K562 (cell line): ENCODE data around the gene NCF2. TPM values are rescaled to one million over a fixed set of nuclear protein-coding genes. Genes with fewer than 3 reads are reported as not detected.

Source experiments
- CEBPZ ChIP-seq: fragments of 150-350 bp; IDR thresholded peaks from 2 replicates; pipeline ENCODE4 v1.6.1; 2014; ENCODE audit warnings: low read depth, mild to moderate bottlenecking, low read length, borderline replicate concordance
- CHAMP1 ChIP-seq: fragments of 450-650 bp; IDR thresholded peaks from 2 replicates; pipeline ENCODE4 v1.6.1; 2016; ENCODE audit warnings: mild to moderate bottlenecking
- CREB1 ChIP-seq, 2 experiments: sonication (generic) in 1 of 2; formaldehyde crosslinking in 1 of 2; IDR thresholded peaks; 2 replicates each; pipeline versions ENCODE4 v1.6.1 to v1.8.0; 2012 to 2022; ENCODE audit warnings: inconsistent platforms in 1 of 2, mild to moderate bottlenecking in 1 of 2, missing genetic modification reagents in 1 of 2, moderate library complexity in 1 of 2
- E2F3 ChIP-seq: fragments of 250-450 bp; sonication (Bioruptor Pico); IDR thresholded peaks from 2 replicates; pipeline ENCODE4 v1.4.0; 2020; ENCODE audit warnings: mild to moderate bottlenecking
- FOXP4 ChIP-seq: sonication (generic); formaldehyde crosslinking; IDR thresholded peaks from 2 replicates; pipeline ENCODE4 v1.8.0; 2022; ENCODE audit warnings: mild to moderate bottlenecking, missing genetic modification reagents, borderline replicate concordance
- HDAC6 ChIP-seq: IDR thresholded peaks from 2 replicates; pipeline ENCODE4 v1.6.1; 2012; ENCODE audit warnings: low read depth, mild to moderate bottlenecking, control low read depth, inconsistent platforms, low read length, moderate library complexity
- HDAC8 ChIP-seq: fragments of 450-650 bp; IDR thresholded peaks from 2 replicates; pipeline ENCODE4 v1.6.1; 2016; ENCODE audit warnings: mild to moderate bottlenecking, missing genetic modification characterization, moderate library complexity, missing compliant biosample characterization
- KAT2B ChIP-seq: IDR thresholded peaks from one replicate; pipeline ENCODE4 v1.6.1; 2012; ENCODE audit warnings: low read depth, mild to moderate bottlenecking, control low read depth, inconsistent platforms, low read length, moderate library complexity
- KDM5B ChIP-seq: fragments of 200-600 bp; sonication (generic); IDR thresholded peaks from 2 replicates; pipeline ENCODE4 v1.6.1; 2012; ENCODE audit warnings: low read depth, mild to moderate bottlenecking, moderate library complexity, low read length, control low read depth, inconsistent platforms; ENCODE audit not compliant: insufficient replicate concordance
- MEF2D ChIP-seq: conservative IDR thresholded peaks from 2 replicates; pipeline ENCODE4 v1.6.1; 2016; ENCODE audit warnings: low read depth, missing genetic modification characterization, missing compliant biosample characterization
- PHF8 ChIP-seq: fragments of 200-600 bp; sonication (generic); IDR thresholded peaks from 2 replicates; pipeline ENCODE4 v1.6.1; 2012; ENCODE audit warnings: mixed run types, mild to moderate bottlenecking, inconsistent platforms, low read length, moderate library complexity, borderline replicate concordance
- POLR2B ChIP-seq: fragments of 450-650 bp; IDR thresholded peaks from 2 replicates; pipeline ENCODE4 v1.6.1; 2018; ENCODE audit warnings: low read depth; ENCODE audit not compliant: partially characterized antibody
- PTBP1 ChIP-seq: fragments of 200-400 bp; formaldehyde crosslinking; IDR thresholded peaks from 2 replicates; pipeline ENCODE4 v1.6.1; 2017; ENCODE audit warnings: low read depth, low read length
- RAD21 ChIP-seq, 2 experiments: fragments of 250-450 bp in 1 of 2; fragments of 450-650 bp in 1 of 2; sonication (Bioruptor Pico) in 1 of 2; formaldehyde crosslinking in 1 of 2; IDR thresholded peaks in 1 of 2; conservative IDR thresholded peaks in 1 of 2; 2 replicates each; pipeline versions ENCODE4 v1.4.0 to v1.8.0; 2020 to 2022; ENCODE audit warnings: mild to moderate bottlenecking in 2 of 2, moderate library complexity in 1 of 2
- RAD51 ChIP-seq: fragments of 450-650 bp; IDR thresholded peaks from 2 replicates; pipeline ENCODE4 v1.7.1; 2016; ENCODE audit warnings: low read depth, mild to moderate bottlenecking, borderline replicate concordance
- RUNX1 ChIP-seq: sonication (generic); IDR thresholded peaks from 2 replicates; pipeline ENCODE4 v1.6.1; 2016; ENCODE audit warnings: antibody characterized with exemption, low read depth
- SIN3A ChIP-seq, 2 experiments: fragments of 150-350 bp in 1 of 2; IDR thresholded peaks; 2 replicates each; pipeline ENCODE4 v1.6.1; 2011 to 2016; ENCODE audit warnings: borderline replicate concordance in 2 of 2, low read depth in 2 of 2, low read length in 2 of 2, mild to moderate bottlenecking in 2 of 2, moderate library complexity in 2 of 2; ENCODE audit not compliant: control insufficient read depth in 1 of 2
- ZBTB17 ChIP-seq: fragments of 450-650 bp; formaldehyde crosslinking; IDR thresholded peaks from 2 replicates; pipeline ENCODE4 v1.4.0; 2020; ENCODE audit warnings: mild to moderate bottlenecking
- polyA plus RNA-seq, 8 experiments: library from polyadenylated mRNA; depleted of rRNA in 4 of 8; stranded (reverse) in 5 of 8; unstranded in 3 of 8; fragments of >200 nt; fragmentation: Nextera tagmentation in 2 of 8; fragmentation: Illumina TruSeq in 1 of 8; extraction: Ambion mirVana in 2 of 8; extraction: Trizol in 1 of 8; gene quantifications; 2 replicates each; pipeline versions ENCODE4 v1.2.1 to v1.2.3, GENCODE V29; 2011 to 2014; ENCODE audit warnings: inconsistent platforms in 1 of 8, missing spikeins in 1 of 8
- total RNA-seq, 7 experiments: library from RNA; depleted of rRNA in 6 of 7; stranded (reverse); fragments of >200 nt in 6 of 7; fragmentation: Illumina TruSeq in 2 of 7; extraction: Trizol in 2 of 7; gene quantifications; 2 replicates each; pipeline versions ENCODE4 v1.2.1 to v1.2.3, GENCODE V29; 2011 to 2021; ENCODE audit warnings: low replicate concordance in 1 of 7

Gene NCF2
- total and polyA plus RNA-seq, 9 of the 15 experiments (the other 6 are each of a cell fraction or from before 2014, with no cell fraction given): 0.07 to 0.54 (median 0.16) TPM; not detected in 3

- TF ChIP-seq FOXP4 (CRISPR knock-in tag) (0 out of 2 replicates have a peak, but pooled peaks have one; percentile 53), RUNX1 (no peak), E2F3 (CRISPR knock-in tag) (peak; percentile 88; the same call in 1 of the 2 replicates), MEF2D (tag) (no peak), RAD21 (CRISPR knock-in tag; conservative IDR thresholded peaks at IDR 0.05 in 1 of 2, IDR thresholded peaks at IDR 0.05 in 1 of 2) (no peak), PHF8 (peak; percentile 97), POLR2B (peak; percentile 94), RAD51 (peak; percentile 99), CREB1 (IDR thresholded peaks at IDR 0.05) (peak; percentile 18; the same call in 1 of the 2 replicates), CREB1 (CRISPR knock-in tag; IDR thresholded peaks at IDR 0.05) (peak; percentile 35; the same call in 1 of the 2 replicates), KDM5B (peak; percentile 77), ZBTB17 (CRISPR knock-in tag) (no peak), PTBP1 (peak; percentile 11; the same call in 1 of the 2 replicates), KAT2B (peak; percentile 46), HDAC8 (tag) (no peak), CHAMP1 (no peak), SIN3A (IDR thresholded peaks at IDR 0.05; ENCODE audit: borderline replicate concordance in 2 of 2, control insufficient read depth in 1 of 2, low read depth in 2 of 2, low read length in 2 of 2) (peak in 1 of 2 experiments; percentile 76; a peak in 1 of 4 replicates), CEBPZ (no peak), HDAC6 (no peak)
These were observed 45.5 kb upstream of the NCF2 start, which contains the start of gene ARPC5 (continued) for GRCh38 chr1:183635606-183636333.
